Right atrium auricular region (tissue), 2 donors: ENCODE measurements around the gene CXCL5. TPM values are rescaled to one million over a fixed set of nuclear protein-coding genes. Genes with fewer than 3 reads are reported as not detected.

Experiments
- DNase-seq: peaks from one replicate; pipeline ENCODE4 v3.0.0-alpha.2; 2019; ENCODE audit warnings: low spot score
- H3K27ac ChIP-seq, 2 donors: fragments of 200-600 bp; sonication (generic); 1 replicate in 1 of 2; 2 replicates in 1 of 2; pipeline ENCODE4 v1.5.1; 2016 to 2019
- H3K27me3 ChIP-seq, 2 donors: fragments of 200-600 bp; sonication (generic); one replicate each; pipeline versions ENCODE4 v1.5.1 to v1.6.0; 2017 to 2019
- H3K36me3 ChIP-seq: fragments of 200-600 bp; sonication (generic); one replicate; pipeline ENCODE4 v1.5.1; 2016
- H3K4me1 ChIP-seq, 2 donors: fragments of 200-600 bp; sonication (generic); one replicate each; pipeline versions ENCODE4 v1.5.1 to v1.6.0; 2017 to 2019
- H3K4me3 ChIP-seq, 2 donors: fragments of 200-600 bp; sonication (generic); 1 replicate in 1 of 2; 2 replicates in 1 of 2; pipeline ENCODE4 v1.5.1; 2017 to 2019; ENCODE audit warnings: mild to moderate bottlenecking in 1 of 2, moderate library complexity in 1 of 2
- H3K9me3 ChIP-seq, 2 donors: fragments of 200-600 bp; sonication (generic); one replicate each; pipeline ENCODE4 v1.5.1; 2019
- total RNA-seq, 2 donors: library from RNA; depleted of rRNA; stranded (reverse); fragments of >200 nt; gene quantifications; one replicate each; pipeline ENCODE4 v1.1.0, GENCODE V29; 2016
- TF ChIP-seq, protein P1 (sequence below), 2 donors: fragments of 200-600 bp; sonication (generic); IDR thresholded peaks; one replicate each; pipeline ENCODE4 v1.5.1; 2019; ENCODE audit warnings: antibody characterized with exemption in 2 of 2

CXCL5 gene
- total RNA-seq, 2 donors from 2014 or later = not detected

DNA sequence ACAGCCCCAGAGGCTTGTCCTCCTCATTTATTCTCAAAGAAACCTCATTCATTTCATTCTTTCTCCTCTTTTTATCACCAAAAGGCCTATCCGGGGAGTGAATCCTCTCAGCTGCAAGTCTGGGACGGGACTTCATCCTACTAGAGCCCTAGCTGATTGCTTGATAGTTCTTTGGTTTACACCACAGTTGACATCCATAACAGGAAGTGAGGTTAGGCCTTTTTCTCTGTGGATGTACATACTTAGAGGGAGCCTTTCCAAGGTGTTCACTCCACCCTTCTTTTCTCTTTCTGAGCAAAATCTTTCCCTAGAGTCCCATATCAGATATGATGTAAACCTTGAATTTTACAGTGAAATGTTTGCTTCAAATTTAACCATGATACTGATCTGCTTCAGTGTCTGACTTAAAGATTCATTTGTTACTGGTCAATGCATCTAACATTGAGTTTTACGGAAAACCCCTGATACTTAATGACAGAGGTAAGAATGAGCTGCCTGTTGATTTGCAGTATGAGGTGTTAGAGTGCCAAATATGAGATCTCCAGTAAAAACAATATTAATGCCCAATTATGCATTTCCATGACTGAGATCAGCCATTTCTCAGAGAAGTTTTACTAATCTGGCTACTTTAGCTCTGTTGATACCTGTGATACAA is 16.8 kb upstream of the CXCL5 start:
- no peaks in the 10 kb centered on the region for H3K27me3 ChIP-seq
- TF ChIP-seq, protein P1, sequence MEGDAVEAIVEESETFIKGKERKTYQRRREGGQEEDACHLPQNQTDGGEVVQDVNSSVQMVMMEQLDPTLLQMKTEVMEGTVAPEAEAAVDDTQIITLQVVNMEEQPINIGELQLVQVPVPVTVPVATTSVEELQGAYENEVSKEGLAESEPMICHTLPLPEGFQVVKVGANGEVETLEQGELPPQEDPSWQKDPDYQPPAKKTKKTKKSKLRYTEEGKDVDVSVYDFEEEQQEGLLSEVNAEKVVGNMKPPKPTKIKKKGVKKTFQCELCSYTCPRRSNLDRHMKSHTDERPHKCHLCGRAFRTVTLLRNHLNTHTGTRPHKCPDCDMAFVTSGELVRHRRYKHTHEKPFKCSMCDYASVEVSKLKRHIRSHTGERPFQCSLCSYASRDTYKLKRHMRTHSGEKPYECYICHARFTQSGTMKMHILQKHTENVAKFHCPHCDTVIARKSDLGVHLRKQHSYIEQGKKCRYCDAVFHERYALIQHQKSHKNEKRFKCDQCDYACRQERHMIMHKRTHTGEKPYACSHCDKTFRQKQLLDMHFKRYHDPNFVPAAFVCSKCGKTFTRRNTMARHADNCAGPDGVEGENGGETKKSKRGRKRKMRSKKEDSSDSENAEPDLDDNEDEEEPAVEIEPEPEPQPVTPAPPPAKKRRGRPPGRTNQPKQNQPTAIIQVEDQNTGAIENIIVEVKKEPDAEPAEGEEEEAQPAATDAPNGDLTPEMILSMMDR (IDR thresholded peaks at IDR 0.05) = no peak
- H3K4me1 ChIP-seq = no peaks in the 10 kb centered on the region
- H3K36me3 ChIP-seq = no peaks in the 10 kb centered on the region
- DNase-seq = no peak
- H3K9me3 ChIP-seq = no peaks in the 10 kb centered on the region
- no peak overlapping the region for H3K27ac ChIP-seq
- H3K4me3 ChIP-seq = no peak overlapping the region

DNA sequence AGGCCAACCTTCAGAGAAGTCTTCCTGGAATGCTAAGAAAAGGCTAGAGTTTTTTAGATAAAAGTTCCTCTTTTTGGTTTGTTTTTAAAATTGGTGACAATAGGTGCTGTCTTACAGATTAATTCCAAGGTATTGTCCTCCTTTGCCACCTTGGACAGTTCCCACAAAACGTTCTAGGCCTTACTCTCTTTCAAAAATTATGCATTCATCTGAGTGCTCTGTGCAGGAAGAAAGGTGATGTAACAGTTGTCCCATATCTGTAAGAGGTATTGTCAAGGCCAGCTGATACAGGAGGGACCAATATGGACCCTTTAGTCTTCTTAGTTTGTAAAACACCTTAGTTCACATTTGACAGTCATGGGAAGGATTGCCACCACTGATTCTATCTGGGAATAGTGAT is 15.9 kb upstream of the CXCL5 start:
- no peaks in the 10 kb centered on the region for H3K36me3 ChIP-seq
- DNase-seq = no peak
- TF ChIP-seq, protein P1 (IDR thresholded peaks at IDR 0.05) = no peak
- H3K27ac ChIP-seq = no peak overlapping the region
- H3K9me3 ChIP-seq = no peaks in the 10 kb centered on the region
- no peaks in the 10 kb centered on the region for H3K27me3 ChIP-seq
- H3K4me3 ChIP-seq = no peak overlapping the region
- no peaks in the 10 kb centered on the region for H3K4me1 ChIP-seq

DNA sequence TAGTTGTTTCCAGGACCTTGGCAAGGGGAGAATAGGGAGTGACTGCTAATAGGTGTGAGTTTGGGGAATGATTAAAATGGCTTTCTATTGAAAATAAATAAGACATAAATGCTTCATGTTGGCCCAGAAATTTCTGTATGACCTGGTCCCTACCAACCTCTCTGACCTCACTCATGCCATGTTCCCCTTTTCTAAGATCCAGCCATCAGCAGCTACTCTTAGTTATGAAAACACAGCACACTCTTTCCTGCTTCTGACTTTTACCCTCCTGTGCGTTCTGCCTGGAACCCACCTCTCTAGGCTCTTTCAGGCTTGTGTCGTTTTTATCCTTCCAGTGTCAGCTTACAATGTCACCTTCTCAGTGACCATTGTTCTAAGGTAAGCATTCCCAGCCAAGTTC is 14.8 kb upstream of the CXCL5 start:
- no peaks in the 10 kb centered on the region for H3K27me3 ChIP-seq
- H3K27ac ChIP-seq = no peak overlapping the region
- no peaks in the 10 kb centered on the region for H3K9me3 ChIP-seq
- no peaks in the 10 kb centered on the region for H3K4me1 ChIP-seq
- TF ChIP-seq, protein P1 (IDR thresholded peaks at IDR 0.05) = no peak
- DNase-seq = no peak
- H3K4me3 ChIP-seq = no peak overlapping the region
- no peaks in the 10 kb centered on the region for H3K36me3 ChIP-seq

DNA sequence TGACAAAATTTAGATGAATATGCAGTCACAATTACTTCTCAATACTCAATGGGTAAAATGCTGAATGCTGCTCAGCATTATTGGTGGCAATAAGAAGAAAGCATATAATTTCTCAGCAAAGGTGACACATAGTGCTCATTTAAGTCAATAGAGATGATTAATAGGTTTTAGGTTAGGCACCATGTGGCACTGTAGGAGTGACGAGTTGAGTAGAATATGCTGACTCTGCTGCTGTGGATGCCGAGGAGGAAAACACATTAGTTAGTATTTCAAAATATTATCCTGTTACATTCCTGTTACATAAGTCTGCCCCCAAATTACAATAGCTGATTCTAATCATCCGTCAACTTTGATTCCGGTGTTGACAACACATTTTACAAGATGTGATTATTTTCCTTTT is 13.7 kb upstream of the CXCL5 start:
- H3K4me3 ChIP-seq = no peak overlapping the region
- no peak for DNase-seq
- H3K36me3 ChIP-seq = no peaks in the 10 kb centered on the region
- no peaks in the 10 kb centered on the region for H3K4me1 ChIP-seq
- H3K9me3 ChIP-seq = no peaks in the 10 kb centered on the region
- no peaks in the 10 kb centered on the region for H3K27me3 ChIP-seq
- no peak overlapping the region for H3K27ac ChIP-seq
- TF ChIP-seq, protein P1 (IDR thresholded peaks at IDR 0.05) = no peak

DNA sequence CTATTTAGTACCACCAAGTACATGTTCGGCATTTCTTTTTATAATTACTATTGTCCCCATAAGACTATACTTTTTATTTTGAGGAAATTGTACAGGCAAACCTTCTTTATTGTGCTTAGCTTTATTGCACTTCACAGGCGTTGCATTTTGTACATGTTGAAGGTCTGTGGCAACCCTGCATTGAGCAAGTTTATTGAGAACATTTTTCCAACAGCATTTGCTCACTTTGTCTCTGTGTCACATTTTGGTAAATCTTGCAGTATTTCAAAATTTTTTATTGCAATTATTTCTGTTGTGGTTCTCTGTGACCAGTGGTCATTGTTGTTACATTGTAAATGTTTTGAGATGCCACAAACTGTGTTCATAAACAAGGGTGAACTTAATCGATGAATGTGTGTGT is 10.8 kb upstream of the CXCL5 start:
- H3K4me1 ChIP-seq = no peaks in the 10 kb centered on the region
- H3K9me3 ChIP-seq = no peaks in the 10 kb centered on the region
- H3K27ac ChIP-seq = no peak overlapping the region
- H3K36me3 ChIP-seq = no peaks in the 10 kb centered on the region
- no peaks in the 10 kb centered on the region for H3K27me3 ChIP-seq
- TF ChIP-seq, protein P1 (IDR thresholded peaks at IDR 0.05) = no peak
- no peak for DNase-seq
- H3K4me3 ChIP-seq = no peak overlapping the region

DNA sequence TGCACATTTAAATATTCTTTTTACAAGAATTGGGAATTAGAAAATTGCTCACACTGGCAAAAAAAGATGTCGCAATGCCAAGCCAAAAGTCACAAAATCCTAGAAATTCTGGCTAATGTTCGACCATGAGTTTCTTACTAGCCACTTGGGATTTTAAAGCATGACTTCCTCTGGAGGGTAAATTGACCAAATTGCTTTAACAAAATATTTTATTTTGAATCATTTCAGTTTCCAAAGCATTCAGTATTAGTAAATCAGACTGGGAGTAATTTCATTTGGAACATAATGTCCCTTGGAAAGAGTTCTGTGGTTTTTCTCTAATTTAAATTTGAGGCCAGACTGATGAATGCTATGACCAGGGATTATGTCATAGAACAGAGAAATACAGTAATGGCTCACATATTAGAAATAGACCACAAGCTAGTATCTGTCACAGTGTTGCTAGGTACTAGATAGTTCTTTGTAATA is 7.6 kb upstream of the CXCL5 start:
- H3K27ac ChIP-seq = no peak overlapping the region
- H3K9me3 ChIP-seq = no peaks in the 10 kb centered on the region
- no peaks in the 10 kb centered on the region for H3K27me3 ChIP-seq
- TF ChIP-seq, protein P1 (IDR thresholded peaks at IDR 0.05) = no peak
- H3K4me1 ChIP-seq = no peaks in the 10 kb centered on the region
- H3K4me3 ChIP-seq = no peak overlapping the region
- no peak for DNase-seq
- H3K36me3 ChIP-seq = no peaks in the 10 kb centered on the region
